GM12878 (cell line): ENCODE data around the gene TLDC2. TPM values are rescaled to one million over a fixed set of nuclear protein-coding genes. Genes with fewer than 3 reads are reported as not detected.
A peak's percentile ranks its signal among the peaks of the same experiment; 100 is the strongest.

Source experiments
- BHLHE40 ChIP-seq, 2 experiments: fragments of 450-650 bp in 1 of 2; IDR thresholded peaks; 2 replicates each; pipeline ENCODE4 v1.6.1; 2011 to 2017; ENCODE audit warnings: low read depth in 2 of 2, borderline replicate concordance in 1 of 2, improper control_type of control experiment in 1 of 2, low read length in 1 of 2, mild to moderate bottlenecking in 1 of 2
- CHD1 ChIP-seq: IDR thresholded peaks from 2 replicates; pipeline ENCODE4 v1.6.1; 2012; ENCODE audit warnings: low read depth, low read length, improper control_type of control experiment
- CREM ChIP-seq: IDR thresholded peaks from 2 replicates; pipeline ENCODE4 v1.6.1; 2014; ENCODE audit warnings: antibody characterized with exemption, low read depth
- EED ChIP-seq: sonication (generic); IDR thresholded peaks from 2 replicates; pipeline ENCODE4 v1.6.1; 2016; ENCODE audit warnings: antibody characterized with exemption, low read depth
- IRF3 ChIP-seq: fragments of 450-650 bp; IDR thresholded peaks from 2 replicates; pipeline ENCODE4 v1.6.1; 2014; ENCODE audit warnings: mild to moderate bottlenecking
- REST ChIP-seq: IDR thresholded peaks from 2 replicates; pipeline ENCODE4 v1.6.1; 2012; ENCODE audit warnings: mild to moderate bottlenecking, low read depth, low read length
- RUNX3 ChIP-seq: IDR thresholded peaks from 2 replicates; pipeline ENCODE4 v1.6.1; 2012; ENCODE audit warnings: low read length, inconsistent platforms
- SIN3A ChIP-seq: IDR thresholded peaks from 2 replicates; pipeline ENCODE4 v1.6.1; 2012; ENCODE audit warnings: low read depth, low read length, improper control_type of control experiment
- SIX5 ChIP-seq: IDR thresholded peaks from 2 replicates; pipeline ENCODE4 v1.6.1; 2011; ENCODE audit warnings: mild to moderate bottlenecking, low read depth, low read length, moderate library complexity; ENCODE audit not compliant: severe bottlenecking
- ZNF274 ChIP-seq: IDR thresholded peaks from one replicate; pipeline ENCODE4 v1.8.0; 2011; ENCODE audit not compliant: insufficient read length, insufficient read depth
- polyA plus RNA-seq, 11 experiments: library from polyadenylated mRNA; depleted of rRNA in 4 of 11; unstranded in 6 of 11; stranded (reverse) in 5 of 11; fragments of >200 nt; fragmentation: Nextera tagmentation in 4 of 11; fragmentation: Illumina TruSeq in 1 of 11; extraction: Ambion mirVana in 4 of 11; extraction: Trizol in 1 of 11; gene quantifications; 1 replicate in 1 of 11; 2 replicates in 10 of 11; pipeline versions ENCODE4 v1.2.1 to v1.2.3, GENCODE V29; 2011 to 2016; ENCODE audit warnings: inconsistent platforms in 2 of 11, missing spikeins in 2 of 11, low read depth in 1 of 11
- total RNA-seq, 4 experiments: library from RNA; depleted of rRNA in 3 of 4; stranded (reverse); fragments of >200 nt in 3 of 4; fragmentation: Illumina TruSeq in 1 of 4; extraction: Trizol in 1 of 4; gene quantifications; 2 replicates each; pipeline versions ENCODE4 v1.2.1 to v1.2.3, GENCODE V29; 2013 to 2021
- TF ChIP-seq, protein P1 (sequence below): fragments of 450-650 bp; formaldehyde crosslinking; IDR thresholded peaks from 2 replicates; pipeline ENCODE4 v1.4.0; 2022; ENCODE audit warnings: mild to moderate bottlenecking, moderate library complexity

The TLDC2 gene
- total and polyA plus RNA-seq, 10 of the 15 experiments (the other 5 are each of a cell fraction or from before 2014, with no cell fraction given): 0.05 to 0.41 (median 0.21) TPM

DNA sequence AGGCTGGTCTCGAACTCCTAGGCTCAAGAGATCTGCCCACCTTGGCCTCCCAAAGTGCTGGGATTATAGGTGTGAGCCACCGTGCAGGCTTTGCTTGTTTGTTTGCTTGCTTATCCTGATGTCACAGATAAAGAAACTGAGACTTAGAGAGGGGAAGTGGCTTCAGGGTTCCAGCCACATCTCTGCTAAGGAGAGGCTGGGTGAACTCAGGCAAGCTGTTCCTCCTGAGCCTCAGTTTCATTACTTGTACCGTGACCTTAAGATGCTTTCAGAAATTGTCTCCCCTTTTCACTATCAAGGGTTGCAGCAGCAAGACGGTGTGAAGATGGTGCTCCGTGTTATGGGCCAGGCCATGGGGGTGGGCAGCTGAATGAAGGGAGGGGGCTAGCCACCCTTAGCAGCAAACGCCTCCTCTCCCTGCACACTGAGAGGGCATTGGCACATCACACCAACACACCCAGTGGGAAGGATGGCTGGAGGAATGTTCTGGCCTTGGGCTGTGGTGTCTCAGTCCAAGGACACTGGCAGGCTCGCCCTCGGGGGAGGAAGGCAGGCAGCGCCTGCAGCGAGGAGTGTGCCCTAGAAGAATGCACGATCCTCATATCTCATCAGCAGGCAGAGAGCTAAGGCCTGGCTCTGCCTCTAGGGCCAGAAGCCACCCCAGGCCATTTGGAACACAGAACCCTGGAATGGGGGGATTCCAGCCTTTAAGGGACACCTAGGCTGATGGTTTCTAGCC lies 48.2 kb upstream of the TLDC2 start (continued):
- no peak for TF ChIP-seq IRF3
- TF ChIP-seq SIX5: no peak
- TF ChIP-seq, protein P1, sequence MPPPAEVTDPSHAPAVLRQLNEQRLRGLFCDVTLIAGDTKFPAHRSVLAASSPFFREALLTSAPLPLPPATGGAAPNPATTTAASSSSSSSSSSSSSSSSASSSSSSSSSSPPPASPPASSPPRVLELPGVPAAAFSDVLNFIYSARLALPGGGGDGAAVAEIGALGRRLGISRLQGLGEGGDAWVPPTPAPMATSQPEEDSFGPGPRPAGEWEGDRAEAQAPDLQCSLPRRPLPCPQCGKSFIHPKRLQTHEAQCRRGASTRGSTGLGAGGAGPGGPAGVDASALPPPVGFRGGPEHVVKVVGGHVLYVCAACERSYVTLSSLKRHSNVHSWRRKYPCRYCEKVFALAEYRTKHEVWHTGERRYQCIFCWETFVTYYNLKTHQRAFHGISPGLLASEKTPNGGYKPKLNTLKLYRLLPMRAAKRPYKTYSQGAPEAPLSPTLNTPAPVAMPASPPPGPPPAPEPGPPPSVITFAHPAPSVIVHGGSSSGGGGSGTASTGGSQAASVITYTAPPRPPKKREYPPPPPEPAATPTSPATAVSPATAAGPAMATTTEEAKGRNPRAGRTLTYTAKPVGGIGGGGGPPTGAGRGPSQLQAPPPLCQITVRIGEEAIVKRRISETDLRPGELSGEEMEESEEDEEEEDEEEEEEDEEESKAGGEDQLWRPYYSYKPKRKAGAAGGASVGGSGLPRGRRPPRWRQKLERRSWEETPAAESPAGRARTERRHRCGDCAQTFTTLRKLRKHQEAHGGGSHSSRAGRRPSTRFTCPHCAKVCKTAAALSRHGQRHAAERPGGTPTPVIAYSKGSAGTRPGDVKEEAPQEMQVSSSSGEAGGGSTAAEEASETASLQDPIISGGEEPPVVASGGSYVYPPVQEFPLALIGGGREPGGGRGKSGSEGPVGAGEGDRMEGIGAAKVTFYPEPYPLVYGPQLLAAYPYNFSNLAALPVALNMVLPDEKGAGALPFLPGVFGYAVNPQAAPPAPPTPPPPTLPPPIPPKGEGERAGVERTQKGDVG (CRISPR knock-in tag): no peak
- peak; percentile 31; the same call in 1 of the 2 replicates for TF ChIP-seq CREM
- TF ChIP-seq ZNF274: no peak
- TF ChIP-seq RUNX3: peak; percentile 58
- peak; percentile 55 for TF ChIP-seq EED
- no peak for TF ChIP-seq BHLHE40 (IDR thresholded peaks at IDR 0.05; ENCODE audit: borderline replicate concordance in 1 of 2, low read depth in 2 of 2, low read length in 1 of 2)
- no peak for TF ChIP-seq CHD1
- TF ChIP-seq REST: no peak
- no peak for TF ChIP-seq SIN3A
